COR-L47 (cell line): Measurements from ENCODE around the gene NISCH.

ENCODE experiments used
- DNase-seq: peaks from one replicate; lab custom pipeline; 2025; lab: John Stamatoyannopoulos, UW

Gene NISCH

GRCh38 chr3:52447512-52448355 is 7.7 kb upstream of the NISCH start:
- DNase-seq, result no peak

- DNase-seq, result no peak
Measured at GRCh38 chr3:52450489-52451236, 4.7 kb upstream of the NISCH start.

GRCh38 chr3:52451237-52452083 is 3.9 kb upstream of the NISCH start:
- DNase-seq, result no peak

GRCh38 chr3:52452126-52452525 is 3.3 kb upstream of the NISCH start:
- DNase-seq, result no peak

GRCh38 chr3:52452570-52453221 is 2.7 kb upstream of the NISCH start:
- no peak for DNase-seq

GRCh38 chr3:52453496-52454249 is 1.7 kb upstream of the NISCH start, which contains the start of gene TNNC1:
TNNC1 (minus strand) TSS chr3:52454041; CDS start chr3:52454015, 26 bp downstream.
- DNase-seq, result no peak

GRCh38 chr3:52454250-52454937 is 1.0 kb upstream of the NISCH start:
- DNase-seq, result no peak

GRCh38 chr3:52454938-52455282 is 494 bp upstream of the NISCH start:
- no peak for DNase-seq

GRCh38 chr3:52456169-52456799 is 880 bp downstream of the NISCH start:
- DNase-seq, result no peak

GRCh38 chr3:52456800-52457183 is 1.4 kb downstream of the NISCH start:
- DNase-seq, result no peak

GRCh38 chr3:52458031-52458760 is 2.8 kb downstream of the NISCH start:
- DNase-seq, result no peak

GRCh38 chr3:52458770-52459545 is 3.6 kb downstream of the NISCH start:
- DNase-seq, result no peak

GRCh38 chr3:52461874-52462273 is 6.5 kb downstream of the NISCH start:
- DNase-seq, result no peak

GRCh38 chr3:52463416-52463815 is 8.0 kb downstream of the NISCH start:
- no peak for DNase-seq

- no peak for DNase-seq
Measured at GRCh38 chr3:52468336-52468735, 12.9 kb downstream of the NISCH start.

- DNase-seq, result no peak
Measured at GRCh38 chr3:52469001-52469400, 13.6 kb downstream of the NISCH start.

- DNase-seq, result no peak
Measured at GRCh38 chr3:52470920-52471319, 15.5 kb downstream of the NISCH start.

- DNase-seq, result no peak
Measured at GRCh38 chr3:52471371-52472238, 16.2 kb downstream of the NISCH start.
